Measurements from ENCODE around the gene TM2D3. TPM values are rescaled to one million over a fixed set of nuclear protein-coding genes. Genes with fewer than 3 reads are reported as not detected.

The TM2D3 gene
- total RNA-seq, 2 experiments from 2014 or later: 42.7 to 45.8 TPM

GRCh38 chr15:101651554-101652097 lies 555 bp downstream of the TM2D3 start:
- Mint-ChIP-seq H3K4me1 (peaks cover 26% of the 10 kb centered on the region), H3K9me3 (no peaks in the 10 kb centered on the region), H3K27ac (peak overlapping the region; percentile 93), H3K36me3 (peaks cover 7% of the 10 kb centered on the region), H3K4me3 (peak overlapping the region; percentile 87), H3K27me3 (no peaks in the 10 kb centered on the region)
- POLR2A ChIA-PET: interaction anchor here (1.0 to 1.7 kb wide), 3 partner anchors 10 to 357 kb away, joined by 4 to 12 read pairs (median 4); partner anchors contain the start of gene SNRPA1
- ATAC-seq (ENCODE audit: low read depth) (peak; percentile 56), DNase-seq (no peak)

- H3K36me3 Mint-ChIP-seq: peaks cover 11% of the 10 kb centered on the region
- H3K9me3 Mint-ChIP-seq: no peaks in the 10 kb centered on the region
- peak overlapping the region; percentile 8 for H3K27ac Mint-ChIP-seq
- peaks cover 29% of the 10 kb centered on the region for H3K4me1 Mint-ChIP-seq
- ATAC-seq (ENCODE audit: low read depth) (no peak), DNase-seq (no peak)
- POLR2A ChIA-PET: interaction anchor here (1.0 to 3.6 kb wide), 2 partner anchors 8 to 355 kb away, joined by 3 to 9 read pairs; partner anchors contain the start of gene SNRPA1
- H3K27me3 Mint-ChIP-seq: no peaks in the 10 kb centered on the region
- H3K4me3 Mint-ChIP-seq: peak overlapping the region; percentile 46
Observed at GRCh38 chr15:101650145-101650544, 2.0 kb downstream of the TM2D3 start.

- H3K4me3 Mint-ChIP-seq: no peak overlapping the region
- POLR2A ChIA-PET: interaction anchor here (3.6 kb wide), 1 partner anchor 353 kb away, joined by 9 read pairs; the partner anchor contains the start of gene SNRPA1
- peaks cover 14% of the 10 kb centered on the region for H3K36me3 Mint-ChIP-seq
- H3K9me3 Mint-ChIP-seq: no peaks in the 10 kb centered on the region
- DNase-seq (no peak), ATAC-seq (ENCODE audit: low read depth) (no peak)
- H3K27ac Mint-ChIP-seq: no peak overlapping the region
- peaks cover 26% of the 10 kb centered on the region for H3K4me1 Mint-ChIP-seq
- H3K27me3 Mint-ChIP-seq: no peaks in the 10 kb centered on the region
Observed at GRCh38 chr15:101648356-101648755, 3.8 kb downstream of the TM2D3 start.

GRCh38 chr15:101647251-101647650 lies 4.9 kb downstream of the TM2D3 start:
- no peak for DNase-seq
- Mint-ChIP-seq H3K4me3 (no peak overlapping the region), H3K9me3 (no peaks in the 10 kb centered on the region), H3K27me3 (no peaks in the 10 kb centered on the region), H3K27ac (no peak overlapping the region), H3K36me3 (peaks cover 14% of the 10 kb centered on the region), H3K4me1 (peaks cover 28% of the 10 kb centered on the region)
- ATAC-seq (ENCODE audit: low read depth): no peak
- POLR2A ChIA-PET: interaction anchor here (0.9 to 3.6 kb wide), 2 partner anchors 352 kb away, joined by 4 to 9 read pairs; partner anchors contain the start of gene SNRPA1

- Mint-ChIP-seq H3K9me3 (no peaks in the 10 kb centered on the region), H3K27me3 (no peaks in the 10 kb centered on the region), H3K27ac (no peak overlapping the region), H3K4me3 (no peak overlapping the region), H3K4me1 (peaks cover 34% of the 10 kb centered on the region), H3K36me3 (peaks cover 14% of the 10 kb centered on the region)
- POLR2A ChIA-PET: interaction anchor here (0.9 kb wide), 1 partner anchor 351 kb away, joined by 4 read pairs; the partner anchor contains the start of gene SNRPA1
- DNase-seq (no peak), ATAC-seq (ENCODE audit: low read depth) (no peak)
Observed at GRCh38 chr15:101646672-101647071, 5.5 kb downstream of the TM2D3 start.

GRCh38 chr15:101642361-101642760 lies 9.8 kb downstream of the TM2D3 start:
- no peak for DNase-seq
- Mint-ChIP-seq H3K4me3 (no peak overlapping the region), H3K27me3 (no peaks in the 10 kb centered on the region), H3K36me3 (peaks cover 15% of the 10 kb centered on the region), H3K27ac (peak overlapping the region; percentile 54), H3K4me1 (peaks cover 19% of the 10 kb centered on the region), H3K9me3 (no peaks in the 10 kb centered on the region)
- POLR2A ChIA-PET: interaction anchor here (1.0 to 2.9 kb wide), 5 partner anchors 8 to 348 kb away, joined by 3 to 14 read pairs (median 5); partner anchors contain the start of genes SNRPA1 and TM2D3
- no peak for ATAC-seq (ENCODE audit: low read depth)

GRCh38 chr15:101641894-101642293 lies 10.3 kb downstream of the TM2D3 start:
- POLR2A ChIA-PET: interaction anchor here (1.0 to 2.9 kb wide), 4 partner anchors 8 to 347 kb away, joined by 3 to 14 read pairs (median 4); partner anchors contain the start of genes SNRPA1 and TM2D3
- Mint-ChIP-seq H3K4me3 (no peak overlapping the region), H3K27me3 (no peaks in the 10 kb centered on the region), H3K4me1 (peaks cover 17% of the 10 kb centered on the region), H3K27ac (peak overlapping the region; percentile 54), H3K36me3 (peaks cover 15% of the 10 kb centered on the region), H3K9me3 (no peaks in the 10 kb centered on the region)
- peak; percentile 46 for ATAC-seq (ENCODE audit: low read depth)
- DNase-seq: no peak

- ATAC-seq (ENCODE audit: low read depth) (peak; percentile 70), DNase-seq (peak; percentile 68)
- peaks cover 17% of the 10 kb centered on the region for H3K4me1 Mint-ChIP-seq
- peak overlapping the region; percentile 58 for H3K4me3 Mint-ChIP-seq
- H3K36me3 Mint-ChIP-seq: peaks cover 15% of the 10 kb centered on the region
- H3K9me3 Mint-ChIP-seq: no peaks in the 10 kb centered on the region
- POLR2A ChIA-PET: interaction anchor here (1.0 to 2.9 kb wide), 4 partner anchors 9 to 347 kb away, joined by 3 to 14 read pairs (median 4); partner anchors contain the start of genes SNRPA1 and TM2D3
- H3K27ac Mint-ChIP-seq: peak overlapping the region; percentile 74
- H3K27me3 Mint-ChIP-seq: no peaks in the 10 kb centered on the region
Observed at GRCh38 chr15:101641129-101641764, 10.9 kb downstream of the TM2D3 start.

GRCh38 chr15:101639667-101640066 lies 12.5 kb downstream of the TM2D3 start:
- Mint-ChIP-seq H3K27ac (no peak overlapping the region), H3K9me3 (no peaks in the 10 kb centered on the region), H3K4me1 (peaks cover 14% of the 10 kb centered on the region), H3K4me3 (no peak overlapping the region), H3K27me3 (no peaks in the 10 kb centered on the region), H3K36me3 (peaks cover 11% of the 10 kb centered on the region)
- ATAC-seq (ENCODE audit: low read depth) (no peak), DNase-seq (no peak)
- POLR2A ChIA-PET: interaction anchor here (1.0 to 1.2 kb wide), 2 partner anchors 13 to 344 kb away, joined by 3 read pairs; partner anchors contain the start of genes SNRPA1 and TM2D3

- H3K27ac Mint-ChIP-seq: no peak overlapping the region
- POLR2A ChIA-PET: interaction anchor here (1.5 kb wide), 1 partner anchor 15 kb away, joined by 4 read pairs; the partner anchor contains the start of gene TM2D3
- H3K9me3 Mint-ChIP-seq: no peaks in the 10 kb centered on the region
Observed at GRCh38 chr15:101637919-101638318, 14.3 kb downstream of the TM2D3 start.

GRCh38 chr15:101637516-101637915 lies 14.7 kb downstream of the TM2D3 start:
- Mint-ChIP-seq H3K4me3 (no peak overlapping the region), H3K36me3 (peaks cover 8% of the 10 kb centered on the region), H3K9me3 (no peaks in the 10 kb centered on the region), H3K27me3 (no peaks in the 10 kb centered on the region), H3K4me1 (peaks cover 13% of the 10 kb centered on the region), H3K27ac (no peak overlapping the region)
- POLR2A ChIA-PET: interaction anchor here (1.5 kb wide), 1 partner anchor 15 kb away, joined by 4 read pairs; the partner anchor contains the start of gene TM2D3
- no peak for DNase-seq
- ATAC-seq (ENCODE audit: low read depth): no peak

More at GRCh38 chr15:101637919-101638318, 14.3 kb downstream of the TM2D3 start:
- Mint-ChIP-seq H3K27me3 (no peaks in the 10 kb centered on the region), H3K4me1 (peaks cover 14% of the 10 kb centered on the region), H3K36me3 (peaks cover 8% of the 10 kb centered on the region), H3K4me3 (no peak overlapping the region)
- DNase-seq (no peak), ATAC-seq (ENCODE audit: low read depth) (no peak)

GRCh38 chr15:101637038-101637437 lies 15.1 kb downstream of the TM2D3 start:
- DNase-seq (no peak), ATAC-seq (ENCODE audit: low read depth) (no peak)
- Mint-ChIP-seq H3K9me3 (no peaks in the 10 kb centered on the region), H3K27ac (no peak overlapping the region), H3K4me1 (peaks cover 9% of the 10 kb centered on the region), H3K27me3 (no peaks in the 10 kb centered on the region), H3K4me3 (no peak overlapping the region), H3K36me3 (peaks cover 8% of the 10 kb centered on the region)
- POLR2A ChIA-PET: interaction anchor here (1.5 kb wide), 1 partner anchor 15 kb away, joined by 4 read pairs; the partner anchor contains the start of gene TM2D3

- Mint-ChIP-seq H3K27me3 (no peaks in the 10 kb centered on the region), H3K4me3 (no peak overlapping the region), H3K4me1 (peaks cover 4% of the 10 kb centered on the region), H3K9me3 (no peaks in the 10 kb centered on the region), H3K36me3 (peaks cover 8% of the 10 kb centered on the region), H3K27ac (no peak overlapping the region)
- POLR2A ChIA-PET: no interaction called here
- no peak for ATAC-seq (ENCODE audit: low read depth)
- no peak for DNase-seq
Observed at GRCh38 chr15:101635944-101636727, 16.0 kb downstream of the TM2D3 start.

All from activated naive CD8-positive, alpha-beta T cell treated with anti-CD3 and anti-CD28 coated beads, Interleukin-2, amount 10 ng/mL, durations not matched to agents 7 days and 5 days (primary cell).